Large intestine (tissue), 12 donors: ENCODE data around the gene HIVEP3. TPM values are rescaled to one million over a fixed set of nuclear protein-coding genes. Genes with fewer than 3 reads are reported as not detected.
"Not testable (repeated sequence)": the region's sequence is repeated elsewhere in the genome, so short reads cannot be mapped to it uniquely, and the experiment has no call there.

Experiments
- DNase-seq, 2 donors: peaks; one replicate each; pipeline versions ENCODE4 v3.0.0 to v3.0.0-alpha.2; 2013
- H3K27ac ChIP-seq: one replicate; pipeline ENCODE4 v1.5.1; 2013; ENCODE audit warnings: low read length
- H3K27me3 ChIP-seq: 2 replicates; pipeline ENCODE4 v1.6.1; 2013; ENCODE audit warnings: low read length; ENCODE audit not compliant: control insufficient read depth, insufficient read depth
- H3K36me3 ChIP-seq: 2 replicates; pipeline ENCODE4 v1.6.1; 2013; ENCODE audit warnings: low read length; ENCODE audit not compliant: control insufficient read depth, insufficient read depth
- H3K4me1 ChIP-seq: one replicate; pipeline ENCODE4 v1.6.1; 2013; ENCODE audit warnings: low read length; ENCODE audit not compliant: control insufficient read depth, insufficient read depth
- H3K4me3 ChIP-seq: one replicate; pipeline ENCODE4 v1.5.1; 2013; ENCODE audit warnings: low read length
- H3K9me3 ChIP-seq: one replicate; pipeline ENCODE4 v1.6.1; 2013; ENCODE audit warnings: mild to moderate bottlenecking, low read depth, low read length, moderate library complexity; ENCODE audit not compliant: control insufficient read depth
- WGBS: methylation state at CpG from one replicate; pipeline ENCODE4 v1.1.5; 2013; ENCODE audit warnings: low lambda C conversion rate; ENCODE audit not compliant: insufficient coverage; 5-methylcytosine and 5-hydroxymethylcytosine counted together
- long read RNA-seq, 11 donors: transcript quantifications; one replicate each; lab custom pipeline, GENCODE V29; 2026
- polyA plus RNA-seq: library from polyadenylated mRNA; unstranded; fragments of 120-200 nt; gene quantifications from one replicate; pipeline ENCODE4 v1.2.1, GENCODE V29; 2013

Gene HIVEP3
- polyA plus RNA-seq, result 2.6 TPM
- long read RNA-seq, donor 1, partial matches to known transcripts, result 0 of 1 reads
- long read RNA-seq, donor 1, other reads (novel, unspliced or antisense), result 0 of 1 reads
- long read RNA-seq, donor 2, result 0 reads
- long read RNA-seq, donor 3, result 0 reads
- long read RNA-seq, donor 4, result 0 reads
- long read RNA-seq, donor 5, result 0 reads
- long read RNA-seq, donor 6, result 0 reads
- long read RNA-seq, donor 7, result 0 reads
- long read RNA-seq, donor 8, partial matches to known transcripts, result 0 of 1 reads
- long read RNA-seq, donor 8, other reads (novel, unspliced or antisense), result 0 of 1 reads
- long read RNA-seq, donor 9, result 0 reads
- long read RNA-seq, donor 10, result 0 reads
- long read RNA-seq, donor 11, result 0 reads

- Histone ChIP-seq H3K4me3 (peak within 1 kb of the TSS; percentile 32), H3K4me1 (no peaks in the 10 kb centered on the region), H3K27me3 (peaks cover 47% of the 10 kb centered on the region), H3K27ac (no peak within 1 kb of the TSS), H3K36me3 (no peaks in the 10 kb centered on the region), H3K9me3 (no peaks in the 10 kb centered on the region)
- DNase-seq, result peak in 1 of 2 donors; percentile 24
- no CpG with 5 or more reads among the region's 15 CpGs for WGBS
Measured at GRCh38 chr1:41918450-41919043, at the start of gene HIVEP3. Gene HIVEP3, minus strand, starts transcription at chr1:41918922.

- no peaks in the 10 kb centered on the region for H3K27me3 ChIP-seq
- H3K4me1 ChIP-seq, result no peaks in the 10 kb centered on the region
- H3K36me3 ChIP-seq, result no peaks in the 10 kb centered on the region
- H3K27ac ChIP-seq, result no peak overlapping the region
- no peak for DNase-seq
- no peaks in the 10 kb centered on the region for H3K9me3 ChIP-seq
- WGBS, result no CpG with 5 or more reads among the region's 3 CpGs
- no peak overlapping the region for H3K4me3 ChIP-seq
Measured at GRCh38 chr1:41964400-41964799, 45.7 kb upstream of the HIVEP3 start.

- Histone ChIP-seq H3K9me3 (no peaks in the 10 kb centered on the region), H3K27me3 (no peaks in the 10 kb centered on the region), H3K36me3 (no peaks in the 10 kb centered on the region), H3K4me3 (no peak overlapping the region), H3K4me1 (no peaks in the 10 kb centered on the region), H3K27ac (no peak overlapping the region)
- DNase-seq, result no peak
- 82% methylated on average over 4 of the region's 6 CpGs for WGBS
Measured at GRCh38 chr1:41963636-41964035, 44.9 kb upstream of the HIVEP3 start.

- Histone ChIP-seq H3K36me3 (no peaks in the 10 kb centered on the region), H3K4me3 (no peak overlapping the region), H3K27ac (no peak overlapping the region), H3K27me3 (no peaks in the 10 kb centered on the region), H3K9me3 (no peaks in the 10 kb centered on the region), H3K4me1 (no peaks in the 10 kb centered on the region)
- WGBS, result no CpG with 5 or more reads among the region's 6 CpGs
- DNase-seq, result no peak
Measured at GRCh38 chr1:41958015-41958673, 39.4 kb upstream of the HIVEP3 start.

- no peaks in the 10 kb centered on the region for H3K36me3 ChIP-seq
- no peak for DNase-seq
- 80% methylated on average over 1 of the region's 3 CpGs for WGBS
- no peaks in the 10 kb centered on the region for H3K27me3 ChIP-seq
- no peaks in the 10 kb centered on the region for H3K9me3 ChIP-seq
- no peak overlapping the region for H3K4me3 ChIP-seq
- no peaks in the 10 kb centered on the region for H3K4me1 ChIP-seq
- no peak overlapping the region for H3K27ac ChIP-seq
Measured at GRCh38 chr1:41957568-41957967, 38.8 kb upstream of the HIVEP3 start.

GRCh38 chr1:41955461-41956159 is 36.9 kb upstream of the HIVEP3 start:
- H3K27ac ChIP-seq, result no peak overlapping the region

GRCh38 chr1:41954533-41954944 is 35.8 kb upstream of the HIVEP3 start:
- Histone ChIP-seq H3K27ac (no peak overlapping the region), H3K4me1 (no peaks in the 10 kb centered on the region), H3K4me3 (no peak overlapping the region), H3K27me3 (no peaks in the 10 kb centered on the region), H3K36me3 (no peaks in the 10 kb centered on the region), H3K9me3 (no peaks in the 10 kb centered on the region)
- no CpG with 5 or more reads among the region's 6 CpGs for WGBS
- peak; percentile 0 to 9 for DNase-seq

More at GRCh38 chr1:41955461-41956159, 36.9 kb upstream of the HIVEP3 start:
- Histone ChIP-seq H3K4me3 (no peak overlapping the region), H3K4me1 (no peaks in the 10 kb centered on the region), H3K9me3 (no peaks in the 10 kb centered on the region), H3K36me3 (no peaks in the 10 kb centered on the region), H3K27me3 (no peaks in the 10 kb centered on the region)
- no CpG with 5 or more reads among the region's 9 CpGs for WGBS
- peak in 1 of 2 donors; percentile 3 for DNase-seq

GRCh38 chr1:41953291-41953690 is 34.6 kb upstream of the HIVEP3 start:
- Histone ChIP-seq H3K4me1 (no peaks in the 10 kb centered on the region), H3K27ac (no peak overlapping the region), H3K4me3 (no peak overlapping the region), H3K9me3 (no peaks in the 10 kb centered on the region), H3K36me3 (no peaks in the 10 kb centered on the region), H3K27me3 (no peaks in the 10 kb centered on the region)
- DNase-seq, result no peak
- 90% methylated on average over 1 of the region's 1 CpG for WGBS

- no peaks in the 10 kb centered on the region for H3K4me1 ChIP-seq
- no peak for DNase-seq
- H3K27ac ChIP-seq, result no peak overlapping the region
- H3K4me3 ChIP-seq, result no peak overlapping the region
- H3K9me3 ChIP-seq, result no peaks in the 10 kb centered on the region
- H3K27me3 ChIP-seq, result no peaks in the 10 kb centered on the region
- 100% methylated on average over 2 of the region's 2 CpGs for whole genome bisulfite sequencing
- H3K36me3 ChIP-seq, result no peaks in the 10 kb centered on the region
Measured at GRCh38 chr1:41952208-41952607, 33.5 kb upstream of the HIVEP3 start.

- WGBS, result no CpG with 5 or more reads among the region's 3 CpGs
Measured at GRCh38 chr1:41951492-41951891, 32.8 kb upstream of the HIVEP3 start.

More at GRCh38 chr1:41951492-41951891, 32.8 kb upstream of the HIVEP3 start:
- not testable (repeated sequence) for H3K27ac ChIP-seq, DNase-seq, H3K4me1 ChIP-seq, H3K36me3 ChIP-seq, H3K27me3 ChIP-seq, H3K4me3 ChIP-seq, H3K9me3 ChIP-seq
